BLaER1 treated with 17β-estradiol and CSF1 and Interleukin-3, amounts not matched to agents 10 nM and 100 nM (cell line): Measurements from ENCODE around the gene PANK1.
A peak's percentile ranks its signal among the peaks of the same experiment; 100 is the strongest.

Experiments
- H3K27ac ChIP-seq, 11 experiments: shearing (Covaris generic); formaldehyde crosslinking; 2 replicates each; pipeline ENCODE4 v1.8.1; 2022
- H3K27me3 ChIP-seq, 11 experiments: shearing (Covaris generic); formaldehyde crosslinking; 2 replicates each; pipeline ENCODE4 v1.8.1; 2022
- H3K36me3 ChIP-seq, 11 experiments: shearing (Covaris generic); formaldehyde crosslinking; 2 replicates each; pipeline ENCODE4 v1.8.1; 2022
- H3K4me1 ChIP-seq, 10 experiments: shearing (Covaris generic); formaldehyde crosslinking; 2 replicates each; pipeline ENCODE4 v1.8.1; 2022
- H3K4me2 ChIP-seq, 11 experiments: shearing (Covaris generic); formaldehyde crosslinking; 2 replicates each; pipeline ENCODE4 v1.8.1; 2022
- H3K4me3 ChIP-seq, 10 experiments: shearing (Covaris generic); formaldehyde crosslinking; 2 replicates each; pipeline ENCODE4 v1.8.1; 2022
- H3K9ac ChIP-seq, 11 experiments: shearing (Covaris generic); formaldehyde crosslinking; 2 replicates each; pipeline ENCODE4 v1.8.1; 2022
- H3K9me3 ChIP-seq, 11 experiments: shearing (Covaris generic); formaldehyde crosslinking; replicated peaks in 1 of 11; 2 replicates each; pipeline ENCODE4 v1.8.1; 2022
- H4K20me1 ChIP-seq, 11 experiments: shearing (Covaris generic); formaldehyde crosslinking; 2 replicates each; pipeline ENCODE4 v1.8.1; 2022
- Cebpa-rat ChIP-seq, 11 experiments: shearing (Covaris generic); IDR thresholded peaks; 2 replicates each; pipeline ENCODE4 v1.8.1; 2022

PANK1 gene

GRCh38 chr10:89644967-89645741 lies at the start of gene PANK1:
TSS of gene PANK1 (minus strand) at chr10:89645242. CDS start at chr10:89644891, 351 bp downstream.
- H3K4me1 ChIP-seq = peaks cover 23 to 31% (median 24%) of the 10 kb centered on the region in 10 experiments
- peak within 1 kb of the TSS; percentile 73 to 93 (median 89) for H3K4me2 ChIP-seq
- H3K9me3 ChIP-seq = peaks cover 0 to 5% (median 0%) of the 10 kb centered on the region in 11 experiments; a peak in 1 of 22 replicates
- H3K27ac ChIP-seq = peak within 1 kb of the TSS; percentile 1 to 92 (median 86); a peak in 21 of 22 replicates
- TF ChIP-seq Cebpa-rat (IDR thresholded peaks at IDR 0.05) = no peak
- no peaks in the 10 kb centered on the region; a peak in 1 of 22 replicates for H3K36me3 ChIP-seq
- H3K4me3 ChIP-seq = peak within 1 kb of the TSS; percentile 79 to 95 (median 89)
- peaks cover 0 to 12% (median 0%) of the 10 kb centered on the region in 11 experiments; a peak in 4 of 22 replicates for H4K20me1 ChIP-seq
- no peaks in the 10 kb centered on the region for H3K27me3 ChIP-seq
- H3K9ac ChIP-seq = peak within 1 kb of the TSS; percentile 72 to 91 (median 88)

- Histone ChIP-seq H3K4me3 (no peak overlapping the region), H3K4me1 (0 out of 20 replicates have a peak, but pooled peaks cover 0 to 5% (median 0%) of the 10 kb centered on the region in 10 experiments), H4K20me1 (no peaks in the 10 kb centered on the region), H3K27ac (no peak overlapping the region), H3K9me3 (no peaks in the 10 kb centered on the region), H3K27me3 (no peaks in the 10 kb centered on the region), H3K36me3 (no peaks in the 10 kb centered on the region), H3K9ac (no peak overlapping the region), H3K4me2 (no peak overlapping the region)
- no peak for TF ChIP-seq Cebpa-rat (IDR thresholded peaks at IDR 0.05)
Measured at GRCh38 chr10:89693176-89693575, 48.1 kb upstream of the PANK1 start.

- TF ChIP-seq Cebpa-rat (IDR thresholded peaks at IDR 0.05) = no peak
- H3K27ac ChIP-seq = no peak overlapping the region
- no peaks in the 10 kb centered on the region for H4K20me1 ChIP-seq
- 0 out of 20 replicates have a peak, but pooled peaks cover 0 to 5% (median 0%) of the 10 kb centered on the region in 10 experiments for H3K4me1 ChIP-seq
- no peaks in the 10 kb centered on the region for H3K36me3 ChIP-seq
- H3K27me3 ChIP-seq = no peaks in the 10 kb centered on the region
- no peak overlapping the region for H3K9ac ChIP-seq
- H3K9me3 ChIP-seq = no peaks in the 10 kb centered on the region
- no peak overlapping the region for H3K4me2 ChIP-seq
- H3K4me3 ChIP-seq = no peak overlapping the region
Measured at GRCh38 chr10:89692416-89692815, 47.4 kb upstream of the PANK1 start.

GRCh38 chr10:89690027-89690426 lies 45.0 kb upstream of the PANK1 start:
- H4K20me1 ChIP-seq = no peaks in the 10 kb centered on the region
- H3K4me3 ChIP-seq = no peak overlapping the region
- H3K4me2 ChIP-seq = no peak overlapping the region
- no peaks in the 10 kb centered on the region for H3K27me3 ChIP-seq
- TF ChIP-seq Cebpa-rat (IDR thresholded peaks at IDR 0.05) = no peak
- no peaks in the 10 kb centered on the region for H3K9me3 ChIP-seq
- H3K9ac ChIP-seq = no peak overlapping the region
- no peaks in the 10 kb centered on the region for H3K36me3 ChIP-seq
- H3K4me1 ChIP-seq = no peaks in the 10 kb centered on the region
- H3K27ac ChIP-seq = no peak overlapping the region

DNA sequence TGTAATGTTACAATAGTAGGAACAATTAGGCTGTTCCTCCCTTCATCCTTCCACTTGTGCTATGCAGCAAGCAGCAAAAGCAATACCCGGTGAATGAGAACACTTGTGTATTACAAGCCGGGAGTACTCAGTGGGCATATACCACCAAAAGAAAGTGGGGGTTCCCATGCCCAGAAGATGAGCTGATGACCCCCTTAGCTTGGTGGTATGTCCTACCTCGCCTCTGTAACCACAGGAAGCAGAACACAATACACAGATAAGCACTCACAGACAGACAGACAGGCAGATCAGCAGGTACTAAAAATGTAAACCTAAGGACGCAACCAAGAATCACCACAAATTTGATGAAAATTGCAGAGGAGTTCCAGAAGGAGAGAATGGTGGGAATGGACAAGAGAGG lies 40.9 kb upstream of the PANK1 start:
- no peaks in the 10 kb centered on the region for H3K27me3 ChIP-seq
- no peak overlapping the region for H3K27ac ChIP-seq
- no peaks in the 10 kb centered on the region for H3K36me3 ChIP-seq
- no peak overlapping the region for H3K4me3 ChIP-seq
- no peak for TF ChIP-seq Cebpa-rat (IDR thresholded peaks at IDR 0.05)
- no peaks in the 10 kb centered on the region for H3K9me3 ChIP-seq
- H4K20me1 ChIP-seq = no peaks in the 10 kb centered on the region
- no peak overlapping the region for H3K9ac ChIP-seq
- H3K4me2 ChIP-seq = no peak overlapping the region
- H3K4me1 ChIP-seq = 0 out of 20 replicates have a peak, but pooled peaks cover 0 to 7% (median 0%) of the 10 kb centered on the region in 10 experiments

- Histone ChIP-seq H3K36me3 (no peaks in the 10 kb centered on the region), H3K27ac (no peak overlapping the region), H3K4me2 (0 out of 22 replicates have a peak overlapping the region, but pooled peaks of 1 of the 11 experiments have one; percentile 18), H3K27me3 (no peaks in the 10 kb centered on the region), H3K9me3 (no peaks in the 10 kb centered on the region), H4K20me1 (no peaks in the 10 kb centered on the region), H3K9ac (no peak overlapping the region), H3K4me1 (0 out of 20 replicates have a peak, but pooled peaks cover 0 to 7% (median 0%) of the 10 kb centered on the region in 10 experiments), H3K4me3 (no peak overlapping the region)
- TF ChIP-seq Cebpa-rat (IDR thresholded peaks at IDR 0.05) = no peak
Measured at GRCh38 chr10:89684604-89685003, 39.6 kb upstream of the PANK1 start.

DNA sequence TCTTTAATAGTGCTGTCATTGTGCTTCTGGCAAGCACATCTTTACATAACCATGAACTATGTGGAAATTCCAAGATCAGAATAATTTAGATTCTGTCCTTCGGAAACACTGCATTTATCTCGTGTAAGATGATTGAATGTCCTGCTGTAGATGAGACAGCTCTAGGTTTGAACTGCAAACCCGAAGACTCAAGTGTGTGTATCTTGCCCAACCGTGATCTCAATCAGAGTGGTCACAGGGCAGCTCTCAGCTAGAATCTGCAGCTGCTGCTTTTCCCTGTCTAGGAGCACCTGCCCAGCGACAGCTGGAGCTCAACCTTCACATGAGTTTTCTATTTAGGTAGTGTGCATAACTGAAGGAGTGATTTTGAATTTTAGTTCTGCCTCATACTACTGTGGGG lies 38.8 kb upstream of the PANK1 start:
- Histone ChIP-seq H3K4me2 (no peak overlapping the region), H3K9me3 (no peaks in the 10 kb centered on the region), H4K20me1 (no peaks in the 10 kb centered on the region), H3K4me1 (0 out of 20 replicates have a peak, but pooled peaks cover 0 to 7% (median 0%) of the 10 kb centered on the region in 10 experiments), H3K27ac (no peak overlapping the region), H3K4me3 (no peak overlapping the region), H3K36me3 (no peaks in the 10 kb centered on the region), H3K9ac (no peak overlapping the region), H3K27me3 (no peaks in the 10 kb centered on the region)
- TF ChIP-seq Cebpa-rat (IDR thresholded peaks at IDR 0.05) = no peak

- Histone ChIP-seq H3K9me3 (no peaks in the 10 kb centered on the region), H3K27me3 (no peaks in the 10 kb centered on the region), H3K4me2 (no peak overlapping the region), H3K4me1 (0 out of 20 replicates have a peak, but pooled peaks cover 0 to 7% (median 0%) of the 10 kb centered on the region in 10 experiments), H4K20me1 (no peaks in the 10 kb centered on the region), H3K9ac (no peak overlapping the region), H3K36me3 (no peaks in the 10 kb centered on the region), H3K27ac (no peak overlapping the region), H3K4me3 (no peak overlapping the region)
- no peak for TF ChIP-seq Cebpa-rat (IDR thresholded peaks at IDR 0.05)
Measured at GRCh38 chr10:89679986-89680385, 34.9 kb upstream of the PANK1 start.

DNA sequence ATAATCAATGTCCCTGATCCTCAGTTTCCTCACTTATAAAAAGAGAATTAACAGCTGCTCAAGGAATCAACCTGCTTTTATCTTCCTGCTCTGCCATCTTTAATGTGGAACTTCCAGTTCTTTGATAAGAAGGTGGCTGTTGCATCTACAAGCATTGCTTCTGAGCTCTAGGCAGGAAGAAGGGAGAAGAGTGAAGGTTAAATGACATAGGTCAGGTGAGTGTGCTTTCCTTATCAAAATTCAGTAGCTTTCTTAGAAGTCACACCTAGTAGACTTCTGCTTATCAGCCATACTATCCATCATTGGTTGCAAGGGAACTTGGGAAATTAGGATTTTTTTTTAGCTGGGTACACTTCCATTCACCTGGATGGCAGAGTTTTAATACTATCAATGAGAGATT lies 32.3 kb upstream of the PANK1 start:
- H3K4me2 ChIP-seq = no peak overlapping the region

More for the DNA sequence above, 32.3 kb upstream of the PANK1 start:
- Histone ChIP-seq H3K4me1 (0 out of 20 replicates have a peak, but pooled peaks cover 0 to 3% (median 0%) of the 10 kb centered on the region in 10 experiments), H3K27me3 (no peaks in the 10 kb centered on the region), H3K36me3 (no peaks in the 10 kb centered on the region), H3K27ac (no peak overlapping the region), H4K20me1 (no peaks in the 10 kb centered on the region), H3K9ac (no peak overlapping the region), H3K4me3 (no peak overlapping the region), H3K9me3 (no peaks in the 10 kb centered on the region)
- no peak for TF ChIP-seq Cebpa-rat (IDR thresholded peaks at IDR 0.05)
